Prostate gland (tissue), 2 donors: ENCODE measurements around the gene CDC73. TPM values are rescaled to one million over a fixed set of nuclear protein-coding genes. Genes with fewer than 3 reads are reported as not detected.

Source experiments
- DNase-seq: peaks from one replicate; pipeline ENCODE4 v3.0.0-alpha.2; 2019; ENCODE audit warnings: low spot score
- H3K27ac ChIP-seq, 2 donors: fragments of 200-600 bp; sonication (generic); 2 replicates each; pipeline ENCODE4 v1.5.1; 2017 to 2019
- H3K27me3 ChIP-seq: fragments of 200-600 bp; sonication (generic); replicated peaks from 2 replicates; pipeline ENCODE4 v1.5.1; 2019; ENCODE audit not compliant: insufficient read depth
- H3K36me3 ChIP-seq, 2 donors: fragments of 200-600 bp; sonication (generic); 1 replicate in 1 of 2; 2 replicates in 1 of 2; pipeline versions ENCODE4 v1.5.1 to v1.8.1; 2017 to 2019
- H3K4me1 ChIP-seq: fragments of 200-600 bp; sonication (generic); replicated peaks from 2 replicates; pipeline ENCODE4 v1.5.1; 2019
- H3K4me3 ChIP-seq, 2 donors: fragments of 200-600 bp; sonication (generic); 2 replicates each; pipeline ENCODE4 v1.5.1; 2017 to 2019
- H3K9me3 ChIP-seq: fragments of 200-600 bp; sonication (generic); 2 replicates; pipeline ENCODE4 v1.5.1; 2017
- CTCF ChIP-seq, 4 experiments: fragments of 200-600 bp in 2 of 4; fragments of 450-650 bp in 2 of 4; sonication (generic) in 2 of 4; IDR thresholded peaks; 1 replicate in 3 of 4; 2 replicates in 1 of 4; pipeline ENCODE4 v1.5.1; 2016 to 2019; ENCODE audit warnings: antibody characterized with exemption in 4 of 4, mild to moderate bottlenecking in 2 of 4, moderate library complexity in 2 of 4
- POLR2A ChIP-seq: fragments of 450-650 bp; IDR thresholded peaks from one replicate; pipeline ENCODE4 v1.6.1; 2016; ENCODE audit warnings: antibody characterized with exemption, mild to moderate bottlenecking
- POLR2AphosphoS5 ChIP-seq: sonication (generic); formaldehyde crosslinking; IDR thresholded peaks from one replicate; pipeline ENCODE4 v1.6.1; 2017; ENCODE audit warnings: antibody characterized with exemption
- WGBS: methylation state at CpG from one replicate; pipeline ENCODE4 v1.1.5; 2018; 5-methylcytosine and 5-hydroxymethylcytosine counted together
- intact Hi-C: fragments of 100-400 bp; cut with DNase I; formaldehyde crosslinking; loops from one replicate; pipeline ENCODE4 v1.14.2; 2022
- total RNA-seq, 2 donors: library from RNA; depleted of rRNA; stranded (reverse); fragments of >200 nt; gene quantifications; one replicate each; pipeline ENCODE4 v1.1.0, GENCODE V29; 2016

The CDC73 gene
- total RNA-seq, 2 donors from 2014 or later = 36.2 to 48.0 TPM

- TF ChIP-seq POLR2AphosphoS5 = no peak
- TF ChIP-seq CTCF (IDR thresholded peaks at IDR 0.05) = no peak
- no peak for TF ChIP-seq POLR2A
- H3K27ac ChIP-seq = no peak overlapping the region
- no peak overlapping the region for H3K4me3 ChIP-seq
- intact Hi-C loops = no loop called here
- no peaks in the 10 kb centered on the region for H3K36me3 ChIP-seq
- H3K9me3 ChIP-seq = no peaks in the 10 kb centered on the region
- DNase-seq = no peak
- H3K4me1 ChIP-seq = no peaks in the 10 kb centered on the region
- H3K27me3 ChIP-seq = no peaks in the 10 kb centered on the region
- 78% methylated on average over 15 of the region's 15 CpGs for WGBS
These were observed 115.6 kb downstream of the CDC73 start for GRCh38 chr1:193237381-193237978.

- no peak for DNase-seq
- no peaks in the 10 kb centered on the region for H3K27me3 ChIP-seq
- TF ChIP-seq CTCF (IDR thresholded peaks at IDR 0.05) = no peak
- no peak for TF ChIP-seq POLR2AphosphoS5
- no peak for TF ChIP-seq POLR2A
- H3K4me3 ChIP-seq = no peak overlapping the region
- 97% methylated on average over 1 of the region's 1 CpG for WGBS
- H3K4me1 ChIP-seq = no peaks in the 10 kb centered on the region
- H3K36me3 ChIP-seq = no peaks in the 10 kb centered on the region
- H3K9me3 ChIP-seq = no peaks in the 10 kb centered on the region
- H3K27ac ChIP-seq = no peak overlapping the region
- intact Hi-C loops = no loop called here
These were observed 118.8 kb downstream of the CDC73 start for GRCh38 chr1:193240609-193241008.

GRCh38 chr1:193241132-193241827 is 119.4 kb downstream of the CDC73 start:
- no peak for DNase-seq
- Histone ChIP-seq H3K27ac (no peak overlapping the region), H3K9me3 (no peaks in the 10 kb centered on the region), H3K4me3 (no peak overlapping the region), H3K36me3 (no peaks in the 10 kb centered on the region), H3K4me1 (no peaks in the 10 kb centered on the region), H3K27me3 (no peaks in the 10 kb centered on the region)
- intact Hi-C loops = no loop called here
- 92% methylated on average over 5 of the region's 7 CpGs for WGBS
- no peak for TF ChIP-seq CTCF (IDR thresholded peaks at IDR 0.05)
- no peak for TF ChIP-seq POLR2A
- no peak for TF ChIP-seq POLR2AphosphoS5

GRCh38 chr1:193242000-193242399 is 120.2 kb downstream of the CDC73 start:
- H3K27me3 ChIP-seq = no peaks in the 10 kb centered on the region
- no peak overlapping the region for H3K4me3 ChIP-seq
- no peaks in the 10 kb centered on the region for H3K36me3 ChIP-seq
- H3K9me3 ChIP-seq = no peaks in the 10 kb centered on the region
- no peak for DNase-seq
- no peaks in the 10 kb centered on the region for H3K4me1 ChIP-seq
- H3K27ac ChIP-seq = no peak overlapping the region
- 92% methylated on average over 4 of the region's 4 CpGs for WGBS
- intact Hi-C loops = no loop called here
- TF ChIP-seq POLR2A = no peak
- TF ChIP-seq CTCF (IDR thresholded peaks at IDR 0.05) = no peak
- TF ChIP-seq POLR2AphosphoS5 = no peak

- Histone ChIP-seq H3K36me3 (no peaks in the 10 kb centered on the region), H3K4me1 (no peaks in the 10 kb centered on the region), H3K27me3 (no peaks in the 10 kb centered on the region), H3K4me3 (no peak overlapping the region), H3K9me3 (no peaks in the 10 kb centered on the region), H3K27ac (no peak overlapping the region)
- no peak for TF ChIP-seq POLR2A
- no peak for TF ChIP-seq CTCF (IDR thresholded peaks at IDR 0.05)
- no peak for TF ChIP-seq POLR2AphosphoS5
- DNase-seq = no peak
- intact Hi-C loops = no loop called here
- 96% methylated on average over 7 of the region's 7 CpGs for WGBS
These were observed 127.4 kb downstream of the CDC73 start for GRCh38 chr1:193249187-193249586.
